ENCODE measurements around the gene DYNC2I2.
"Not testable (repeated sequence)": the region's sequence is repeated elsewhere in the genome, so short reads cannot be mapped to it uniquely, and the experiment has no call there.

Gene DYNC2I2

GRCh38 chr9:128696923-128697707, 40.5 kb upstream of the DYNC2I2 start:
- H3K79me2 ChIP-seq (ENCODE audit: control insufficient read depth, low read length): peaks cover 11% of the 10 kb centered on the region
- H3K36me3 ChIP-seq (ENCODE audit: control insufficient read depth, low read length): peaks cover 44% of the 10 kb centered on the region
- H3K9me3 ChIP-seq (ENCODE audit: control insufficient read depth, insufficient read depth, low read length): no peaks in the 10 kb centered on the region
- H3K4me1 ChIP-seq (ENCODE audit: control insufficient read depth, low read length): peaks cover 6% of the 10 kb centered on the region; the same call in 1 of the 2 replicates
- no peak overlapping the region for H3K4me3 ChIP-seq (ENCODE audit: low read length)
- H3K27me3 ChIP-seq (ENCODE audit: control insufficient read depth, low read length): no peaks in the 10 kb centered on the region
- no peaks in the 10 kb centered on the region for H3K9me2 ChIP-seq (replicated peaks; ENCODE audit: control insufficient read depth, low read length)
- TF ChIP-seq CTCF (IDR thresholded peaks at IDR 0.05; ENCODE audit: low read depth, low read length, poor library complexity, severe bottlenecking) (no peak), EZH2phosphoT487 (IDR thresholded peaks at IDR 0.05; ENCODE audit: borderline replicate concordance, low read length) (no peak)
- H3K4me2 ChIP-seq (ENCODE audit: low read length): no peak overlapping the region
- no peak overlapping the region for H3K27ac ChIP-seq (ENCODE audit: low read depth, low read length)
- peaks cover 63% of the 10 kb centered on the region for H3F3A ChIP-seq (ENCODE audit: control insufficient read depth, insufficient read depth)
- H4K20me1 ChIP-seq (ENCODE audit: control insufficient read depth, insufficient read depth, low read depth, low read length): peaks cover 7% of the 10 kb centered on the region; the same call in 1 of the 2 replicates

GRCh38 chr9:128694344-128694743, 37.7 kb upstream of the DYNC2I2 start:
- TF ChIP-seq CTCF (IDR thresholded peaks at IDR 0.05; ENCODE audit: low read depth, low read length, poor library complexity, severe bottlenecking): no peak
- TF ChIP-seq EZH2phosphoT487 (IDR thresholded peaks at IDR 0.05; ENCODE audit: borderline replicate concordance, low read length): no peak
- Histone ChIP-seq H3K27me3 (ENCODE audit: control insufficient read depth, low read length) (no peaks in the 10 kb centered on the region), H3K4me2 (ENCODE audit: low read length) (no peak overlapping the region), H3K4me1 (ENCODE audit: control insufficient read depth, low read length) (peaks cover 13% of the 10 kb centered on the region), H4K20me1 (ENCODE audit: control insufficient read depth, insufficient read depth, low read depth, low read length) (peaks cover 26% of the 10 kb centered on the region), H3K9me2 (replicated peaks; ENCODE audit: control insufficient read depth, low read length) (no peaks in the 10 kb centered on the region), H3K9me3 (ENCODE audit: control insufficient read depth, insufficient read depth, low read length) (no peaks in the 10 kb centered on the region), H3K4me3 (ENCODE audit: low read length) (no peak overlapping the region), H3K36me3 (ENCODE audit: control insufficient read depth, low read length) (peaks cover 66% of the 10 kb centered on the region), H3K27ac (ENCODE audit: low read depth, low read length) (no peak overlapping the region), H3K79me2 (ENCODE audit: control insufficient read depth, low read length) (peaks cover 35% of the 10 kb centered on the region), H3F3A (ENCODE audit: control insufficient read depth, insufficient read depth) (peaks cover 74% of the 10 kb centered on the region)

- Histone ChIP-seq H3K36me3 (ENCODE audit: control insufficient read depth, low read length) (peaks cover 66% of the 10 kb centered on the region), H4K20me1 (ENCODE audit: control insufficient read depth, insufficient read depth, low read depth, low read length) (peaks cover 26% of the 10 kb centered on the region), H3K79me2 (ENCODE audit: control insufficient read depth, low read length) (peaks cover 38% of the 10 kb centered on the region), H3K4me1 (ENCODE audit: control insufficient read depth, low read length) (peaks cover 13% of the 10 kb centered on the region), H3F3A (ENCODE audit: control insufficient read depth, insufficient read depth) (peaks cover 70% of the 10 kb centered on the region)
- not testable (repeated sequence) for H3K27ac ChIP-seq (ENCODE audit: low read depth, low read length); H3K4me3 ChIP-seq (ENCODE audit: low read length); H3K27me3 ChIP-seq (ENCODE audit: control insufficient read depth, low read length); H3K9me2 ChIP-seq (replicated peaks; ENCODE audit: control insufficient read depth, low read length); H3K4me2 ChIP-seq (ENCODE audit: low read length); H3K9me3 ChIP-seq (ENCODE audit: control insufficient read depth, insufficient read depth, low read length)
Measured at GRCh38 chr9:128693738-128694137, 37.1 kb upstream of the DYNC2I2 start.

GRCh38 chr9:128690684-128691034, 34.0 kb upstream of the DYNC2I2 start:
- Histone ChIP-seq H3K4me1 (ENCODE audit: control insufficient read depth, low read length) (peaks cover 40% of the 10 kb centered on the region), H3K27me3 (ENCODE audit: control insufficient read depth, low read length) (no peaks in the 10 kb centered on the region), H3K79me2 (ENCODE audit: control insufficient read depth, low read length) (peaks cover 69% of the 10 kb centered on the region), H3F3A (ENCODE audit: control insufficient read depth, insufficient read depth) (peaks cover 54% of the 10 kb centered on the region), H3K9me3 (ENCODE audit: control insufficient read depth, insufficient read depth, low read length) (no peaks in the 10 kb centered on the region), H3K9me2 (replicated peaks; ENCODE audit: control insufficient read depth, low read length) (no peaks in the 10 kb centered on the region), H3K4me3 (ENCODE audit: low read length) (peak overlapping the region; percentile 99), H3K27ac (ENCODE audit: low read depth, low read length) (peak overlapping the region; percentile 69), H4K20me1 (ENCODE audit: control insufficient read depth, insufficient read depth, low read depth, low read length) (peaks cover 32% of the 10 kb centered on the region), H3K4me2 (ENCODE audit: low read length) (peak overlapping the region; percentile 97), H3K36me3 (ENCODE audit: control insufficient read depth, low read length) (peaks cover 74% of the 10 kb centered on the region)
- no peak for TF ChIP-seq CTCF (IDR thresholded peaks at IDR 0.05; ENCODE audit: low read depth, low read length, poor library complexity, severe bottlenecking)
- no peak for TF ChIP-seq EZH2phosphoT487 (IDR thresholded peaks at IDR 0.05; ENCODE audit: borderline replicate concordance, low read length)

Measured in DOHH2 (cell line).